ENCODE measurements around the gene PXK.
"Not testable (repeated sequence)": the region's sequence is repeated elsewhere in the genome, so short reads cannot be mapped to it uniquely, and the experiment has no call there.

PXK gene

GRCh38 chr3:58422756-58423325, 90.1 kb downstream of the PXK start:
- DNase-seq, result no peak

DNA sequence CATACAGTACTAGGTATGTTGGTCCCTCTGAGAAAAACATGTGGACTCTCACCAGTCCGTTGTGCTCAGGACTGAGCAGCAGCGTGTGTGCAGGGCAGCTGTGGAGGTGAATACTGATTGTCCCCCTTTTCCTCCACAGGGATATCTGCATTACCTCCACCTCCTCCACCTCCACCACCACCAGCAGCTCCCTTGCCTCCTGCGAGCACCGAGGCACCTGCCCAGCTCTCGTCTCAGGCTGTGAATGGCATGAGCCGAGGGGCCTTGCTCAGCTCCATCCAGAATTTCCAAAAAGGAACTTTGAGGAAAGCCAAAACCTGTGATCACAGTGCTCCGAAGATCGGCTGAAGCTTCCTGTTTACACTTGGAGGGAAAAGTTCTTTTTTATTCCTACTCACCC, 91.9 kb downstream of the PXK start:
- DNase-seq, result no peak

GRCh38 chr3:58425782-58426181, 93.1 kb downstream of the PXK start:
- DNase-seq, result no peak

GRCh38 chr3:58427661-58428361, 95.1 kb downstream of the PXK start:
- DNase-seq, result no peak

DNA sequence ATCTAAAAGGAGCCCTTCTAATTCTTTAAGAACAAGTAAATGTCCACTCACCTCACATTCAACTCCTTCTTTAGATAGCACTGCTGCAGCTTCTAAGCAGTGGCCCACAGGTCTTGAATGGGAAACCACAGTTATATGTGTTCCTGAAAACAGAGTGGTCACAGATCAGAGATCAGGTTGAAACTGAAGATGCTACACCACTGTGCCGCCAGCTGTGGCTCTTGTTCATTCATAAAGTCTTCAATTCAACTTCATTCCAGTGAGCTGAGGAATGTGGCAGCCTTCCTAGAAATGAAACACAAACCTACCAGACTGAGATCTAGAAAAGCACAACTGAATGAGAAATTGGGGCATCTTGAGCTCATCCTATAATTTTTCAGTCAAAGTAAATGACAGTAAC, 97.0 kb downstream of the PXK start:
- no peak for DNase-seq

GRCh38 chr3:58432905-58433304, 100.2 kb downstream of the PXK start:
- no peak for DNase-seq

DNA sequence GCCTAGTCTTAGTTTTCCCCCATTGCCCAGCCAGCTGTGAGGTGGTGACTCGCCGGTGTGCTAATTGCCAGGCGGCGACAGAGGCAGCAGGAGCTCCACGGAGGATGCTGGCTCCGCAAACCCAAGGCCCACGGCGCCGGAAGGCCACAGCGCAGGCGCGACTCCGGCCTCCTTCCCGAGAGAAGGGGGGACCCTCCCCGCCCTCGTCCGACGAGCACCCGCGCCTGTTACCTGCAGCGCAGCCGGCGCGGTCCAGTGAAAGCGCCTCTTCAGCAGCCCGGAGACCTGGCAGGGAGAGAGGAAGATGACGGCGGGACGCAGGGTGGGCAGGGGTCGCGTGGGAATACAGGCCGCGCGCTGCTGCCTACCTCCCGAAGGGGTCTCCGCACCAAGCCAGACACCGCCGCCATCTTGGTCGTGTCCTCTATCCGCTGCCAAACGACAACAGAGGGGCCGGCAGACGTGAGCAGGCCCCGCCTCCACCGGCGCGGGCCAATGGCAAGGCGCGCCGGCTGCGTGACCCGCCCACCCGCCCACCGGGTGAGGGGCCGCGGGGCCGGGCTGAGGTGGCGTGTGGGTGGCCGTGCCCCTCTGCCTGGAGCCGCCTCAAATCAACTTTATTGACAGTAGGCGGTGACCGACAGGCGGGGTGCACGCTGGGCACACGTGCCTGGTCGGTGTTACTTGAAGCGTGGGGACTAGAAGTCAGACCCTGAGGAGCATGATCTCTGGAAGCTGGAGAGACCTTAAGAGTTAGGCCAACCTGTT, 100.9 kb downstream of the PXK start, which contains the start of gene PDHB:
Gene PDHB (minus strand): TSS at position 433 of the 768 bp plus-strand sequence. CDS start 23 bp downstream, at position 410.
- DNase-seq, result peak; percentile 67

DNA sequence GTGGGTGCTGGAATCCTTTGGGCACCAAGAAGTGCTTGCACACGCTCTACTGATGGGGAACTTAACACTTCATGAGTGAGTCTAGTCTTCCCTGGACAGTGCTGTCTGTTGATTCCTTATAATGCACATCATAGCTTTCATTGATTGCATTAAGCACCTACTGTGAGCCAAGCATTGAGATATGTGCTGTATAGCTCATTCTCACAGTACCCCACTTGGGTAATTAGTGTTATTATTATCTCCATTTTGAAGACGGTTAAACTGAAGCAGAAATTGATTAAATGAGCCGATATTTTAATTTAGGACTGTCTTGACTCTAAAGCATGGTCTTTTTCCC, 101.4 kb downstream of the PXK start:
- DNase-seq, result no peak

- no peak for DNase-seq
These were observed 101.8 kb downstream of the PXK start for GRCh38 chr3:58434511-58434910.

DNA sequence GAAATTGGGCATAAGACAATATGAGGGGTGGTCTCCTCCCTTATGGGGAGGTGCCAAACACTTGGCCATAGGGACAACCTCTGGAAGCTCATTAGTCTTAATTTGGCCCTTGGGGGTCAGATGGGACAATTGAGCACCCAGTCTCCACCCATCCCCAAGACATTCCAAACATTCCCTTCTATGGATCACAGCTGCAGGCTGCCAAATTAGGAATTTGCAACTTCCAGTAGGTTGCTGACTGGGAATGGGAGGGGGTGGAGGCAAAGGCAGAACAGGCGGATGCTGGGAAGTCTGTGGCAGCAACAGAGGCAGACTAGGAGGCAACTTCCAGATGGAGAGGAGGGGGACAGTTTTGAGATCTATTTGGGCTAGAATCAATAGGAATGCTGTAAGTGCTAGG, 102.3 kb downstream of the PXK start:
- no peak for DNase-seq

GRCh38 chr3:58437276-58437675, 104.6 kb downstream of the PXK start:
- DNase-seq, result not testable (repeated sequence)

DNA sequence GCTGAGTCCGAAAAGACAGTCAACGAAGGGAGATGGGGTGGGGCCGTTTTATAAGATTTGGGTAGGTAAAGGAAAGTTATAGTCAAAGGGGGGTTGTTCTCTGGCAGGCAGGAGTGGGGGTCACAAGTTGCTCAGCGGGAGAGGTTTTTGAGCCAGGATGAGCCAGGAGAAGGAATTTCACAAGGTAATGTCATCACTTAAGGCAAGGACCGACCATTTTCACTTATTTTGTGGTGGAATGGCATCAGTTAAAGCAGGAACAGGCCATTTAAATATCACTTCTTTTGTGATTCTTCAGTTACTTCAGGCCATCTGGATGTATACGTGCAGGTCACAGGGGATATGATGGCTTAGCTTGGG, 108.3 kb downstream of the PXK start:
- not testable (repeated sequence) for DNase-seq

DNA sequence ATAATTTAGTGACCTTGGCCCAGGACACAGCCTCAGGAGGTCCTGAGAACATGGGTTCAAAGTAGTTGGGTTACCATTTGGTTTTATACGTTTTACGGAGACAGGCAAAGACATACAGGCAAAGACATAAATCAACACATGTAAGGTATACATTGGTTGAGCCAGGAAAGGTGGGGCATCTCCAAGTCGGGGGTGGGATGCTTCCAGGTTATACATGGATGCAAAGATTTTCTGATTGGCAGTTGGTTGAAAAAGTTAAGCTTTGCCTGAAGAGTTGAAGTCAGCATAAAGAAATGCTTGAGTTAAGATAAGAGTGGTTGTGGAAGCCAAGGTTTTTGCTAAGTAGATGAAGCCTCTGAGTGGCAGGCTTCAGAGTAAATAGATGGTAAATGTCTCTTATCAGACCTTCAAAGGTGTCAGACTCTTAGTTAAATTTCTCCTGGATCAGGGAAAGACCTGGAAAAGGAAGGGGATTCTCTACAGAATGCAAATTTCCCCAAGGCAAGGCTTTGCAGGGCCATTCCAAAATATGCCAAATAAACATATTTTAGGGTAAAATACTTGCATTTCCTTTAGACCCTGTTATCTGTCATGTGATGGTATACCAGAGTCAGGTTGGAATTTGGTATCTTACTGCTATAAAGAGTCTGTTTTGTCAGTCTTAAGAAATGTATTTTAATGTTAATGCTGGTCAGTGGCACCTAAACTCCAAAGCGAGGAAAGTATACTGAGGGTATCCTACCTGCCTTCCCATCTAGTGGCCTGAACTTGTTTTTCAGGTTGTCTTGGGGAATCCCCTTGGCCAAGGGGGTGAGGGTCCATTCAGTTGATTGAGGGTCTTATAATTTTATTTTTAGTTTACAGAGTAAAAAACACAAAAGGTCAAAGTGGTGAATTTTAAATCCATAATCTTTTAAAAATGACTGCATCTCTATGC, 109.1 kb downstream of the PXK start:
- DNase-seq, result no peak

DNA sequence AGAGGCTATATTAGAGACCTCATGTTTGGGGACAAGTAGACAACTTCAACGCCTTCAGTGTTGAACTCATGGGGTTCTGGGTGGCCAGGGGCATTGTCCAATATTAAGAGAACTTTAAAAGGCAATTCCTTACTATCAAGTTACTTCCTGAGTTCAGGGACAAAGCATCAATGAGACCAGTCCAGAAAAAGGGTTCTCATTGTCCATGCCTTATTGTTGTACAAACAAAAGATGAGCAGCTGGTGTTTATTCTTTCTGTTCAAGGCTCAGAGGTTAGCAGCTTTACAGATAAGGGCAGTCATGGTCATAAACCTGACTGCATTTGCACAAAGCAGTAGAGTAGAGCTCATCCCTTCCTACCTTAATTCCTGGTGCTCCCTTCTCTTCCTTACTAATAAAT, 119.5 kb downstream of the PXK start:
- no peak for DNase-seq

DNA sequence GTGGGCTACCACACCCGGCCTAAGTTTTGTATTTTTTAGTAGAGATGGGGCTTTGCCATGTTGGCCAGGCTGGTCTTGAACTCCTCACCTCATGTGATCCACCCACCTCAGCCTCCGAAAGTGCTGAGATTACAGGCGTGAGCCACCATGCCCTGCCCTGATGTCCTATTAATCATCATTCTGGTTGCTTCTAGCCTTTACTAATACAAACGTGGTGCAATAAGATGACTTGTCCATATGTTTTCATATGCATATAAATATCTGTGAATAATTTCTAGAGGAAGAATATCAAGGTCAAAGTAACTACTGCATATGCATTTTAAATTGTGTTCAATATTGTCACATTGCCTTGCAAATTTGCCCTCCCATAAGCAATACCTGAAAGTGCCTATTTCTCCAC, 126.5 kb downstream of the PXK start:
- no peak for DNase-seq

DNA sequence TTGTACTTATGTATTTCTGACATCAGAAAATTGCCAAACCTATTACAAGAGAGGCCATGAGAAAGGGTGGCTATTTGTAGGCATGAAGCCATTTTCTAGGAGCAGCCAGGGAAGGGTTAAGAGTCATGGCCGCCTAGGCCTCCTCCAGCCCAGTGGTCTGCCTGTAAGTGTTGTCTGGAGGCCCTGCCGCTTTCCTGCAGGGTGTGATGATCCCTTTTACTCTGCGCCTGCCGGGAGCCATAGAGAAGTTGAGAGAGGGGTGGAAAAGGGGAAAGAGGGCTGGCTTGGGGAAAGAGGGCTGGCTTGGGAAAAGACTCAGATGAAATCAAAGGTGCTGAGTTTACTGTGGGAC, 130.1 kb downstream of the PXK start:
- no peak for DNase-seq

DNA sequence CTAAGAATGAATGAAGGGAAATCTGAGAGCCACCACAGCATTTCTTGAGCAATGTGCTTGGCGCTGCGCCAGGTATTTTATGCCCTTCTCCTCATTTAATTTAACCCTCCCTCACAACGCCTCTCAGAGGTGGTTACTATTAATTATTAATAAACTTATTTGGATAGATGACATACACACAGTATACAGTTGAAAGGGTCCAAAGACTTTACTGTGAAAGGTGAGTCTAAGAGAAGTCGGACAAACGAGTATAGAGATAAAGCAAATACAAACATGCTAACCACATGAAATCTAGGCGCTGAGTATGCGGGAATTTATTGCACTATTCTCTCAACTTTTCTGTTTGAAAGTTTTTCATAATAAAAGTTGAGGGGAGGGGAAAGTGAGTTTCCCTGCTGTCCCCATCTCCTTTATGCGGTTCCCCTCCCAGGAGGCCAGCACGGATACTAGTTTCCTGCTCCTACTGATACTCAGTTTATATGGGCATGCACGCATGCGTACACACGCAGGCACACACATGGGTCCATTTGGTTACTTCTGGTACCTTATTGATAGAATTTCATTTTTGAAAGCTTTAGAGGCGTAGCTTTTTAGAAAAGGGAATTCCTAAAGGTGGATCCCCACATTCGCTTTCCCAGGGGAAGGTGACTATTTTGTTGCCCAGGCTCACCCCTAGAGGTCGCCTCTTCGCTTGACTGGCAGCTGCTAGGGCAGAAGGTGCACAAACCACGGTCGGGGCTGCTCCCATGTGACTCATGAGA, 130.7 kb downstream of the PXK start:
- DNase-seq, result peak; percentile 56

DNA sequence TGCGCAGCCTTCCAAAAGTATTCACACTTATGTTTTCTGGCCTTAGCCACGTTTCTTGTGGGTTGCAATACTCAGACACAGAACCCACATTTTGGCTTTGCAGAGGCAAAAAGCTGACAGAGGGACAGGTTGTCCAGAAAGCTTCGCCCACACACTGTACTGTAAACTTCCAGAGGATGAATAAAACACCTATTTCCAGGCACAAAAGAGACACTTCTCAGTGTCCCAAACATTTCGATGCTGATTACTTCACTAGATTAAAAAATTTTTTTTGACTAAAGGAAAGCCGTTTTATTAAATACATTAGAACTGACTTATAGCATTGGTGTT, 131.2 kb downstream of the PXK start:
- DNase-seq, result no peak

- DNase-seq, result no peak
These were observed 132.2 kb downstream of the PXK start for GRCh38 chr3:58464866-58465265.

DNA sequence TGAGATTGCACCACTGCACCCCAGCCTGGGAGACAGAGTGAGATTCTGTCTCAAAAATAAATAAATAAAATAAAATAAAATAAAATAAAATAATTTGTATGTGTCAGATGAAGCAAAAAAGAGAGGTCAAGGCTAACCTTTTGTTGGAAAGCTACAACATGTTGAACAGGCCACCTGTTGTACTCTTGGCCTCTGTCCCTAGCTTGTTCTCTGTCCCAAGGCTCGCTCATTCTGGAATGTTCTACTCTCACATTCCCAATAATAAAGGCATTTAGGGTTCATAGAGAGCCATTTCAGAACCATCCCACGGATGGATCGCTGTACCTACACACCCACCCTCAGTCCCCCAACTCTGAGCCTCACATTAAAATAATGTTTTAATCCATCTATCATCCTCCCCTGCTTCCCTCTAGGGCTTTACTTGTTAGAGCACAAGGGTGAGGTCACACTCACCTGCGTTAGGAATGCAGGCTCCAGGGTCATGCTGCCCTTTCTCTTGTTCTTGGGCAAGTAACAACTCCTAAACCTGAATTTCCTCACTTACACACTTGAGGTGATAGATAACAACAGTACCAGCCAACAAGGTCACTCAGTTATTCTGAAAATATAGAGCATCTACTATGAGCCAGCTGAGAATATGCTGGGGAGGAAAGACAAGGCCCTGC, 134.3 kb downstream of the PXK start:
- DNase-seq, result no peak

DNA sequence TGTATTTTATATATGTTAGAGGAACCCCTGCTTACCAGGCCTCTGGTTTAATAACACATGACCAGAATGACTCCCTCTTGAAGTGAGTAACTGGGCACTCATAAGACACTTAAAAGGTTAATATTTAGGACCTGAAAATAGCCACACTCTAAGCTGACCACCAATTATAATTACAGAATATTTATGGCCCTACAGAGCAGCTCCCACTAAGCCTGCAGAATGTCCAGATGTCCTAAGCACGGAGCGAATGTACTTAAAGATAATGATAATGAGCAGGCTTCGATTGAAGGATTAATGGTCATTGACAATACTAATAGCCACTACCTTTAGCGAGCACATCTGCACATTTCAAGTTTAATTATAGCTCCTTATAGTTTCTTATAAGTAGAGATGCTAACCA, 136.4 kb downstream of the PXK start:
- DNase-seq, result no peak

GRCh38 chr3:58470363-58471024, 137.8 kb downstream of the PXK start:
- no peak for DNase-seq
